Peyer's patch (tissue), 4 donors: ENCODE measurements around the gene LNX2. TPM values are rescaled to one million over a fixed set of nuclear protein-coding genes. Genes with fewer than 3 reads are reported as not detected.

Experiments
- DNase-seq, 3 donors: peaks; one replicate each; pipeline ENCODE4 v3.0.0-alpha.2; 2017 to 2019
- H3K27ac ChIP-seq, 4 donors: fragments of 200-600 bp; sonication (generic); one replicate each; pipeline ENCODE4 v1.5.1; 2016 to 2019
- H3K27me3 ChIP-seq, 2 donors: fragments of 200-600 bp; sonication (generic); one replicate each; pipeline ENCODE4 v1.5.1; 2019
- H3K36me3 ChIP-seq, 3 donors: fragments of 200-600 bp; sonication (generic); one replicate each; pipeline ENCODE4 v1.5.1; 2016 to 2019
- H3K4me1 ChIP-seq, 4 donors: fragments of 200-600 bp; sonication (generic); one replicate each; pipeline ENCODE4 v1.5.1; 2016 to 2019
- H3K4me3 ChIP-seq, 4 donors: fragments of 200-600 bp; sonication (generic); 1 replicate in 3 of 4; 2 replicates in 1 of 4; pipeline ENCODE4 v1.5.1; 2016 to 2019; ENCODE audit warnings: mild to moderate bottlenecking in 1 of 4
- H3K9me3 ChIP-seq, 4 donors: fragments of 200-600 bp; sonication (generic); one replicate each; pipeline ENCODE4 v1.5.1; 2016 to 2019; ENCODE audit warnings: mild to moderate bottlenecking in 1 of 4
- POLR2A ChIP-seq, 2 donors: fragments of 450-650 bp; IDR thresholded peaks; one replicate each; pipeline ENCODE4 v1.5.1; 2017; ENCODE audit warnings: antibody characterized with exemption in 2 of 2, mild to moderate bottlenecking in 2 of 2, moderate library complexity in 2 of 2
- total RNA-seq, 4 donors: library from RNA; depleted of rRNA; stranded (reverse); fragments of >200 nt; gene quantifications; one replicate each; pipeline ENCODE4 v1.1.0, GENCODE V29; 2016
- TF ChIP-seq, protein P1 (sequence below), 6 experiments: fragments of 450-650 bp in 4 of 6; fragments of 200-600 bp in 2 of 6; sonication (generic) in 1 of 6; IDR thresholded peaks; one replicate each; pipeline ENCODE4 v1.5.1; 2017 to 2019; ENCODE audit warnings: antibody characterized with exemption in 6 of 6, mild to moderate bottlenecking in 3 of 6, moderate library complexity in 1 of 6

Gene LNX2
- total RNA-seq, 4 donors from 2014 or later: 12.4 to 39.6 (median 25.6) TPM

DNA sequence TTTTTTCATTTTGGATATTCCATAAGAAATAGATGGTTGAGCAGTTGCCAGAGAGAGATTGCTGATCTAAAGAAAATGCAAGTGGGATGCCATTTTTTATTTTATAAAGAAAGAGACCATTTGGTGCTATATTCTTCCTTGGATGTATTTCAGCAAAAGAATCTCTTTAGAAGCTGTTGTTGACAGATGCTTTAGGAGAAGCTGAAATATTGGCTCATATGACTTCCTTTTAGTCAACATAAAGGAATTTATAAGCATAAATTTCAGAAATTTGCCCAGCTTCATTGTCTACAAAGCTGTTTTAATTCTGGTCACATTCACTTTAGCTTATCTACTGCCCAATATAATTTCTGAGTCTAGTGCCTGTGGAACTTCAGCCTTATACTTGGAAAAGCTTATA is 38.2 kb upstream of the LNX2 start:
- H3K27me3 ChIP-seq: no peaks in the 10 kb centered on the region
- H3K36me3 ChIP-seq: no peaks in the 10 kb centered on the region
- no peaks in the 10 kb centered on the region for H3K9me3 ChIP-seq
- no peak overlapping the region for H3K4me3 ChIP-seq
- TF ChIP-seq POLR2A (IDR thresholded peaks at IDR 0.05): no peak
- TF ChIP-seq, protein P1, sequence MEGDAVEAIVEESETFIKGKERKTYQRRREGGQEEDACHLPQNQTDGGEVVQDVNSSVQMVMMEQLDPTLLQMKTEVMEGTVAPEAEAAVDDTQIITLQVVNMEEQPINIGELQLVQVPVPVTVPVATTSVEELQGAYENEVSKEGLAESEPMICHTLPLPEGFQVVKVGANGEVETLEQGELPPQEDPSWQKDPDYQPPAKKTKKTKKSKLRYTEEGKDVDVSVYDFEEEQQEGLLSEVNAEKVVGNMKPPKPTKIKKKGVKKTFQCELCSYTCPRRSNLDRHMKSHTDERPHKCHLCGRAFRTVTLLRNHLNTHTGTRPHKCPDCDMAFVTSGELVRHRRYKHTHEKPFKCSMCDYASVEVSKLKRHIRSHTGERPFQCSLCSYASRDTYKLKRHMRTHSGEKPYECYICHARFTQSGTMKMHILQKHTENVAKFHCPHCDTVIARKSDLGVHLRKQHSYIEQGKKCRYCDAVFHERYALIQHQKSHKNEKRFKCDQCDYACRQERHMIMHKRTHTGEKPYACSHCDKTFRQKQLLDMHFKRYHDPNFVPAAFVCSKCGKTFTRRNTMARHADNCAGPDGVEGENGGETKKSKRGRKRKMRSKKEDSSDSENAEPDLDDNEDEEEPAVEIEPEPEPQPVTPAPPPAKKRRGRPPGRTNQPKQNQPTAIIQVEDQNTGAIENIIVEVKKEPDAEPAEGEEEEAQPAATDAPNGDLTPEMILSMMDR (IDR thresholded peaks at IDR 0.05): no peak
- H3K27ac ChIP-seq: no peak overlapping the region
- no peak for DNase-seq
- peaks cover 0 to 10% (median 1%) of the 10 kb centered on the region in 4 donors for H3K4me1 ChIP-seq

DNA sequence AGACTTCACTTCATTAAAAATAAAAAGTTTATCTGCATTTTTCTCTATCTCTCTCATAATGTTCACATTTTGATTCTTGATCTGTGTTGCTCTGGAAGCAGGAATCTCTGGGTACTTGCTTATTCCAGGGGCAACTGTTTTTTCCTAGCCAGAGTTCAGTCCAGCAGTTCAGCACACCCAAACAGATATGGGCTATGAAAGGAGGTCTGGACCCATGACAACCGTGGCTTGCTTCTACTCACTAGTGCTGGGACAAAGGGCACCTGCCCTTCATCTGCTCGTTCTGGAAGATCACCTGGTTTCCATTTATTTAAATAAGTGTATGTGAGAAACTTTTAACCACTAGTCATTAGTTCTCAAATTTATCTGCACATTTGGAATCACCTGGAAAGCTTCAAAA is 37.4 kb upstream of the LNX2 start:
- DNase-seq: no peak
- TF ChIP-seq, protein P1 (IDR thresholded peaks at IDR 0.05): no peak
- TF ChIP-seq POLR2A (IDR thresholded peaks at IDR 0.05): no peak
- Histone ChIP-seq H3K9me3 (no peaks in the 10 kb centered on the region), H3K27ac (no peak overlapping the region), H3K4me3 (no peak overlapping the region), H3K4me1 (peaks cover 0 to 10% (median 1%) of the 10 kb centered on the region in 4 donors), H3K36me3 (no peaks in the 10 kb centered on the region), H3K27me3 (no peaks in the 10 kb centered on the region)

DNA sequence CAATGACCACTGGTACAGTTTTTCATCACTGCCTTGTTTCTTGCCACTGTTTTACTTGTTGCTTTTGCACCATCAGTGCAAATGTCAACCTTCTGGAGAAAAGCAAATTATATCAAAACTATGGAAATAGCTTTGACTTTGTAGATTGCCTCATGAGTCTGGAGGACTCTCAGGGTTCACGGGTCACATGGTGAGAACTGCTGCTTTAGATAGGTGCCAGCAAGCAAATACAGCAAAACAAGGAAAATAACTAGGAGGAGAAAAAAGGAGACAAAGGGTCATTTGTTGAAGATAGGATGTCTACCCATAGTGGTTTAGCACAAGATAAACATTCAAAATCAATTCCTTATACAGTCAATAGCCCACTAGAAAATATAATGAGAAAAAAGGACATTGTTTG is 34.5 kb upstream of the LNX2 start:
- DNase-seq: no peak
- H3K4me3 ChIP-seq: no peak overlapping the region
- TF ChIP-seq POLR2A (IDR thresholded peaks at IDR 0.05): no peak
- TF ChIP-seq, protein P1 (IDR thresholded peaks at IDR 0.05): no peak

DNA sequence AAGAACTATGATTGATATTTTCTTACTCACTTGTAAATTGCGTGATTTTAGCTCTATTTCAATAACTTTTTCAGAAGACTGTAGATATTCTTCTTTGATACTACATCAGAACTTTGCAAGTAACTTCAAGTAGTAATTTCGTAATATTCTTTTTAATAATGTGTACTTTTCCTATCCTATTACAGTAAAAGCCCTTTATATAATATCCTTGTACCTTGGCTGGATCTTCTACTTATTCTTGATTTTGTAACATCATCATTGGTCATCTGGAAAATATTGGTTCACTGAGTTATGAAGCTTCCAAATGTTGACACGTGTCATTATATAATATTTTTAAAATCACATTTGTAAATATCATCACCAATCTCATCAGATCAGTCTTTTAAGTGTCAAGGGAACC is 33.7 kb upstream of the LNX2 start:
- no peak for DNase-seq
- Histone ChIP-seq H3K36me3 (peaks cover 0 to 27% (median 4%) of the 10 kb centered on the region in 3 donors), H3K9me3 (peaks cover 0 to 10% (median 5%) of the 10 kb centered on the region in 4 donors), H3K4me3 (no peak overlapping the region), H3K27ac (no peak overlapping the region), H3K27me3 (no peaks in the 10 kb centered on the region), H3K4me1 (peaks cover 0 to 6% (median 0%) of the 10 kb centered on the region in 4 donors)
- TF ChIP-seq, protein P1 (IDR thresholded peaks at IDR 0.05): no peak
- no peak for TF ChIP-seq POLR2A (IDR thresholded peaks at IDR 0.05)

More for the DNA sequence above, 34.5 kb upstream of the LNX2 start:
- H3K36me3 ChIP-seq: peaks cover 0 to 20% (median 1%) of the 10 kb centered on the region in 3 donors
- peaks cover 0 to 7% (median 3%) of the 10 kb centered on the region in 4 donors for H3K9me3 ChIP-seq
- peaks cover 0 to 10% (median 1%) of the 10 kb centered on the region in 4 donors for H3K4me1 ChIP-seq
- H3K27ac ChIP-seq: no peak overlapping the region
- H3K27me3 ChIP-seq: no peaks in the 10 kb centered on the region

DNA sequence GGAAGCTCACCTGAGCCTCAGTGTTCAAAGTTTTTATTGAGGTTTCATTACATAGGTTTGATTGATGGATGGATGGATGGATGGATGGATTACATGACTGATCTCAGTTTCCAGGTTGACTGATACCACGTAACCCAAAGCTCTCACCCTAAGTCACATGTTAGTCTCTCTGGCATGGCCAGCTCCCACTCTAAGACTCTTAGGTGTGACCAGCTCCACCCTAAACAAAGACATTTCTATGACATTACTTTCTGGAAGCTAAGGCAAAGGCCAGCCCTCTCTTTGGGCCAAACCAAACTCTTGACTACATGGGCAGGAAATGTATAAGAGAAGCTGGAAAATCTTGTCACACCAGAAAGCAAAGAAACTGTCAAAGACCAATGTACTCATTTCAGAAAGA is 30.0 kb upstream of the LNX2 start:
- peaks cover 0 to 37% (median 4%) of the 10 kb centered on the region in 3 donors for H3K36me3 ChIP-seq
- no peaks in the 10 kb centered on the region for H3K27me3 ChIP-seq
- H3K4me1 ChIP-seq: no peaks in the 10 kb centered on the region
- DNase-seq: no peak
- no peak for TF ChIP-seq POLR2A (IDR thresholded peaks at IDR 0.05)
- TF ChIP-seq, protein P1 (IDR thresholded peaks at IDR 0.05): no peak
- H3K4me3 ChIP-seq: no peak overlapping the region
- peaks cover 0 to 10% (median 5%) of the 10 kb centered on the region in 4 donors for H3K9me3 ChIP-seq
- no peak overlapping the region for H3K27ac ChIP-seq

DNA sequence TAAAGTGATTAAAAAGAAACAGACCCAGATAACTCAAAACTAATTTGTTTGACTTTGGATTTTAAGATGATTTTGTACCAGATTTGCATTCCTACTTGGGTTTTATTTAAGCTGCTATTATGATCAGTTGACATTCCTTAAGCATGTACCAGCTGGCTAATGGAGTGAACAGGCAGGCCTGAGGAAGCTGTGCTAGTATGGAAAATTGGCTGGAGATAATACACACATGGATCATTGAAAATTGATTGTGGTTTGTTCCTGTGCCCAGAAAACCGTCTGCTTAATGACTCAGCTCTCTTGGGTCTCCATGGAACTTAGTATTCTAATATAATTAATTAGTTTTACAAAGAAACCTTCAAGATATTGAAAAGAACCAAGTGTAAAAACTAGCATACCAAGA is 24.0 kb upstream of the LNX2 start:
- no peaks in the 10 kb centered on the region for H3K9me3 ChIP-seq
- H3K36me3 ChIP-seq: peaks cover 0 to 12% (median 0%) of the 10 kb centered on the region in 3 donors
- no peaks in the 10 kb centered on the region for H3K27me3 ChIP-seq
- DNase-seq: no peak
- H3K4me1 ChIP-seq: peaks cover 0 to 16% (median 0%) of the 10 kb centered on the region in 4 donors
- H3K27ac ChIP-seq: no peak overlapping the region
- no peak overlapping the region for H3K4me3 ChIP-seq
- TF ChIP-seq POLR2A (IDR thresholded peaks at IDR 0.05): no peak
- TF ChIP-seq, protein P1 (IDR thresholded peaks at IDR 0.05): no peak
